GM23248 (cell line): ENCODE results near the gene SMYD3.

Experiments
- EZH2 ChIP-seq: fragments of 200-600 bp; sonication (generic); IDR thresholded peaks from 2 replicates; pipeline ENCODE4 v1.6.1; 2018; ENCODE audit warnings: antibody characterized with exemption, mild to moderate bottlenecking; ENCODE audit not compliant: insufficient read depth, poor library complexity, severe bottlenecking
- EZH2phosphoT487 ChIP-seq: fragments of 200-600 bp; sonication (generic); IDR thresholded peaks from 2 replicates; pipeline ENCODE4 v1.6.1; 2018; ENCODE audit warnings: antibody characterized with exemption, moderate library complexity, mild to moderate bottlenecking, low read depth; ENCODE audit not compliant: insufficient read depth

- TF ChIP-seq EZH2phosphoT487 (no peak), EZH2 (no peak)
These were observed 448.6 kb downstream of the SMYD3 start for GRCh38 chr1:246058466-246058865.
